Osteoblast (primary cell): ENCODE measurements around the gene PPARGC1A. TPM values are rescaled to one million over a fixed set of nuclear protein-coding genes. Genes with fewer than 3 reads are reported as not detected.

ENCODE experiments used
- DNase-seq: peaks from one replicate; pipeline ENCODE4 v3.0.0; 2011; ENCODE audit warnings: low spot score, mixed read lengths; ENCODE audit not compliant: insufficient read length; ENCODE audit errors: missing footprints
- H2AFZ ChIP-seq: 2 replicates; pipeline ENCODE4 v1.6.0; 2011; ENCODE audit warnings: mild to moderate bottlenecking, low read length
- H3K27ac ChIP-seq: 2 replicates; pipeline ENCODE4 v1.5.1; 2011; ENCODE audit warnings: mild to moderate bottlenecking, low read depth, low read length, moderate library complexity
- H3K27me3 ChIP-seq: 2 replicates; pipeline ENCODE4 v1.6.0; 2012; ENCODE audit warnings: mild to moderate bottlenecking, control low read depth, inconsistent platforms, low read length, moderate library complexity; ENCODE audit not compliant: insufficient read depth
- H3K36me3 ChIP-seq: 2 replicates; pipeline ENCODE4 v1.5.1; 2011; ENCODE audit warnings: mild to moderate bottlenecking, low read length, control low read depth, moderate library complexity; ENCODE audit not compliant: insufficient read depth
- H3K4me1 ChIP-seq: 2 replicates; pipeline ENCODE4 v1.5.1; 2011; ENCODE audit warnings: mild to moderate bottlenecking, low read length, control low read depth, moderate library complexity; ENCODE audit not compliant: insufficient read depth
- H3K4me2 ChIP-seq: 2 replicates; pipeline ENCODE4 v1.6.0; 2011; ENCODE audit warnings: mild to moderate bottlenecking, low read length; ENCODE audit not compliant: insufficient read depth
- H3K4me3 ChIP-seq: fragments of 200-600 bp; sonication (generic); 3 replicates; pipeline ENCODE4 v1.5.1; 2012; ENCODE audit warnings: mild to moderate bottlenecking, low read length, inconsistent platforms; ENCODE audit not compliant: insufficient read depth
- H3K79me2 ChIP-seq: 2 replicates; pipeline ENCODE4 v1.6.0; 2012; ENCODE audit warnings: mild to moderate bottlenecking, low read length, control low read depth, inconsistent platforms; ENCODE audit not compliant: insufficient read depth
- H3K9me3 ChIP-seq: 2 replicates; pipeline ENCODE4 v1.5.1; 2011; ENCODE audit warnings: low read depth, low read length, control low read depth
- H4K20me1 ChIP-seq: 2 replicates; pipeline ENCODE4 v1.6.0; 2012; ENCODE audit warnings: mild to moderate bottlenecking, low read length, control low read depth; ENCODE audit not compliant: insufficient read depth
- CTCF ChIP-seq: IDR thresholded peaks from 2 replicates; pipeline ENCODE4 v1.5.1; 2011; ENCODE audit warnings: mild to moderate bottlenecking, low read depth, low read length, moderate library complexity; ENCODE audit errors: extremely low read depth
- total RNA-seq: library from RNA; depleted of rRNA; stranded (reverse); fragments of >200 nt; gene quantifications from 2 replicates; pipeline ENCODE4 v1.2.3, GENCODE V29; 2012

Gene PPARGC1A
- total RNA-seq, 1 donor, result 2.5 TPM

DNA sequence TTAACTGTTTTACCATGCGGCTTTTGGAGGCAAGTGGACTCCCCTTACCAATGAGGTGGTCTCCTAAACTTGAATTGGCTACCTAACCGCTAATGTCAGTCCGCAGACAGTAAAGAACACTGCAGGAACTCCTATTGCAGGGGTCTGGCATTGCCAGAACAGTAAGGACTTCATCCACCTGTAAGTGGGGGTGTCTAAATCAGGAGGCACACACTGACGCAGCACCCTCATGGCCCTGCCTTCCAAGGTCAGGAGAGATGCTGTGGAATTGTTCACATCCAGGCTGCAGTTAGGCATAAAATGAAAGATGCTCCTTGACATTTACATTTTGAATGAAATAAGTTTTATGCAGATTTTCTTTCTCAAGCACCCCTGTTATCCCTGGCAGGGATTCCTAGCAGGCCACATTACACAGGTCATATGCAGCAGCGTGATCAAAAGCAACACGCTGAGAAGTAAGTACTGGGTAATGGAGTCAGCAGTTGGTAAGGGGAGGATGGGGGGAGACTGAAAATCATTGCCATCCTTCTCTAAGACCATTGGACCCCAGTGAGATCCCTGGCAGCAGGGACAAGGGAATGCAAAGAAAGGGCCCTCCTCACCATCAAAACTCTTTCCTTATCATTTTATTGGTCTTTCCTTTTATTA lies 3.8 kb downstream of the PPARGC1A start:
- H3K27me3 ChIP-seq, result peaks cover 6% of the 10 kb centered on the region
- DNase-seq, result no peak
- H3K27ac ChIP-seq, result no peak overlapping the region
- H2AFZ ChIP-seq, result no peak overlapping the region
- H3K4me1 ChIP-seq, result peaks cover 13% of the 10 kb centered on the region
- H3K4me2 ChIP-seq, result no peak overlapping the region
- H3K36me3 ChIP-seq, result no peaks in the 10 kb centered on the region
- H4K20me1 ChIP-seq, result no peaks in the 10 kb centered on the region
- H3K9me3 ChIP-seq, result no peaks in the 10 kb centered on the region
- no peak for TF ChIP-seq CTCF
- H3K4me3 ChIP-seq, result no peak overlapping the region
- H3K79me2 ChIP-seq, result no peaks in the 10 kb centered on the region

- Histone ChIP-seq H3K4me3 (no peak overlapping the region), H3K36me3 (no peaks in the 10 kb centered on the region), H3K4me1 (peaks cover 10% of the 10 kb centered on the region), H3K4me2 (no peak overlapping the region), H2AFZ (no peak overlapping the region), H4K20me1 (no peaks in the 10 kb centered on the region), H3K79me2 (no peaks in the 10 kb centered on the region), H3K27ac (no peak overlapping the region), H3K27me3 (no peaks in the 10 kb centered on the region), H3K9me3 (no peaks in the 10 kb centered on the region)
- DNase-seq, result no peak
- no peak for TF ChIP-seq CTCF
Observed at GRCh38 chr4:23884741-23885140, 5.1 kb downstream of the PPARGC1A start.

- H2AFZ ChIP-seq, result no peak overlapping the region
- DNase-seq, result no peak
- no peak overlapping the region for H3K4me2 ChIP-seq
- no peaks in the 10 kb centered on the region for H3K79me2 ChIP-seq
- no peak for TF ChIP-seq CTCF
- H3K36me3 ChIP-seq, result no peaks in the 10 kb centered on the region
- H4K20me1 ChIP-seq, result no peaks in the 10 kb centered on the region
- peaks cover 6% of the 10 kb centered on the region for H3K4me1 ChIP-seq
- H3K27me3 ChIP-seq, result no peaks in the 10 kb centered on the region
- H3K4me3 ChIP-seq, result no peak overlapping the region
- H3K27ac ChIP-seq, result no peak overlapping the region
- no peaks in the 10 kb centered on the region for H3K9me3 ChIP-seq
Observed at GRCh38 chr4:23884261-23884660, 5.6 kb downstream of the PPARGC1A start.

GRCh38 chr4:23882976-23883531 lies 6.8 kb downstream of the PPARGC1A start:
- Histone ChIP-seq H3K79me2 (no peaks in the 10 kb centered on the region), H3K36me3 (no peaks in the 10 kb centered on the region), H3K4me2 (no peak overlapping the region), H3K4me3 (no peak overlapping the region), H2AFZ (no peak overlapping the region), H4K20me1 (no peaks in the 10 kb centered on the region), H3K27ac (no peak overlapping the region), H3K9me3 (no peaks in the 10 kb centered on the region), H3K27me3 (no peaks in the 10 kb centered on the region), H3K4me1 (no peaks in the 10 kb centered on the region)
- TF ChIP-seq CTCF, result no peak
- no peak for DNase-seq
